Stimulated activated CD8-positive, alpha-beta memory T cell treated with anti-CD3 and anti-CD28 coated beads, Interleukin-7, amount 100 ng/mL, for 48 hours (primary cell): ENCODE results near the gene SFSWAP.
"Not testable (repeated sequence)": the region's sequence is repeated elsewhere in the genome, so short reads cannot be mapped to it uniquely, and the experiment has no call there.

Experiments used
- DNase-seq, 2 donors: peaks; one replicate each; pipeline ENCODE4 v3.0.0-alpha.2; 2020; ENCODE audit warnings: low read depth in 1 of 2; ENCODE audit errors: extremely low read depth in 1 of 2

SFSWAP gene

GRCh38 chr12:131701705-131702572 lies 9.0 kb upstream of the SFSWAP start:
- no peak for DNase-seq

GRCh38 chr12:131702573-131702877 lies 8.4 kb upstream of the SFSWAP start:
- DNase-seq, result no peak

- no peak for DNase-seq
These were observed 7.7 kb upstream of the SFSWAP start for GRCh38 chr12:131703161-131703560.

GRCh38 chr12:131704509-131704908 lies 6.4 kb upstream of the SFSWAP start:
- DNase-seq, result no peak

- not testable (repeated sequence) for DNase-seq
These were observed 4.2 kb upstream of the SFSWAP start for GRCh38 chr12:131706709-131707108.

GRCh38 chr12:131709226-131709625 lies 1.7 kb upstream of the SFSWAP start:
- DNase-seq, result no peak

GRCh38 chr12:131711551-131712205 lies 788 bp downstream of the SFSWAP start:
- no peak for DNase-seq

- no peak for DNase-seq
These were observed 2.5 kb downstream of the SFSWAP start for GRCh38 chr12:131713349-131713748.

GRCh38 chr12:131714759-131715158 lies 3.9 kb downstream of the SFSWAP start:
- DNase-seq, result no peak

GRCh38 chr12:131716282-131716681 lies 5.4 kb downstream of the SFSWAP start:
- no peak for DNase-seq

- no peak for DNase-seq
These were observed 9.4 kb downstream of the SFSWAP start for GRCh38 chr12:131720241-131720640.

- DNase-seq, result no peak
These were observed 10.0 kb downstream of the SFSWAP start for GRCh38 chr12:131720921-131721320.

GRCh38 chr12:131721548-131721947 lies 10.7 kb downstream of the SFSWAP start:
- DNase-seq, result no peak

- no peak for DNase-seq
These were observed 12.6 kb downstream of the SFSWAP start for GRCh38 chr12:131723532-131723931.

- no peak for DNase-seq
These were observed 13.6 kb downstream of the SFSWAP start for GRCh38 chr12:131724534-131724933.

GRCh38 chr12:131725503-131725902 lies 14.6 kb downstream of the SFSWAP start:
- no peak for DNase-seq

GRCh38 chr12:131728720-131729119 lies 17.8 kb downstream of the SFSWAP start:
- DNase-seq, result no peak

GRCh38 chr12:131729254-131729955 lies 18.5 kb downstream of the SFSWAP start:
- no peak for DNase-seq

- DNase-seq, result no peak
These were observed 22.2 kb downstream of the SFSWAP start for GRCh38 chr12:131732996-131733615.

GRCh38 chr12:131733874-131734273 lies 23.0 kb downstream of the SFSWAP start:
- DNase-seq, result no peak
